Measurements from ENCODE around the gene SRSF10.
A peak's percentile ranks its signal among the peaks of the same experiment; 100 is the strongest.
"Not testable (repeated sequence)": the region's sequence is repeated elsewhere in the genome, so short reads cannot be mapped to it uniquely, and the experiment has no call there.

The SRSF10 gene

GRCh38 chr1:23979881-23980727, at the start of gene SRSF10:
Gene SRSF10, minus strand, starts transcription at chr1:23980327. Its CDS starts 72 bp downstream, at chr1:23980255.
- DNase-seq, result peak; percentile 100

GRCh38 chr1:24027838-24028468, 47.8 kb upstream of the SRSF10 start:
- DNase-seq, result peak; percentile 41

GRCh38 chr1:24022581-24023361, 42.6 kb upstream of the SRSF10 start:
- no peak for DNase-seq

GRCh38 chr1:24021403-24022266, 41.5 kb upstream of the SRSF10 start:
- no peak for DNase-seq

- no peak for DNase-seq
These were observed 40.3 kb upstream of the SRSF10 start for GRCh38 chr1:24020470-24020869.

GRCh38 chr1:24020025-24020424, 39.9 kb upstream of the SRSF10 start:
- DNase-seq, result no peak

GRCh38 chr1:24018611-24019580, 38.8 kb upstream of the SRSF10 start:
- DNase-seq, result no peak

DNA sequence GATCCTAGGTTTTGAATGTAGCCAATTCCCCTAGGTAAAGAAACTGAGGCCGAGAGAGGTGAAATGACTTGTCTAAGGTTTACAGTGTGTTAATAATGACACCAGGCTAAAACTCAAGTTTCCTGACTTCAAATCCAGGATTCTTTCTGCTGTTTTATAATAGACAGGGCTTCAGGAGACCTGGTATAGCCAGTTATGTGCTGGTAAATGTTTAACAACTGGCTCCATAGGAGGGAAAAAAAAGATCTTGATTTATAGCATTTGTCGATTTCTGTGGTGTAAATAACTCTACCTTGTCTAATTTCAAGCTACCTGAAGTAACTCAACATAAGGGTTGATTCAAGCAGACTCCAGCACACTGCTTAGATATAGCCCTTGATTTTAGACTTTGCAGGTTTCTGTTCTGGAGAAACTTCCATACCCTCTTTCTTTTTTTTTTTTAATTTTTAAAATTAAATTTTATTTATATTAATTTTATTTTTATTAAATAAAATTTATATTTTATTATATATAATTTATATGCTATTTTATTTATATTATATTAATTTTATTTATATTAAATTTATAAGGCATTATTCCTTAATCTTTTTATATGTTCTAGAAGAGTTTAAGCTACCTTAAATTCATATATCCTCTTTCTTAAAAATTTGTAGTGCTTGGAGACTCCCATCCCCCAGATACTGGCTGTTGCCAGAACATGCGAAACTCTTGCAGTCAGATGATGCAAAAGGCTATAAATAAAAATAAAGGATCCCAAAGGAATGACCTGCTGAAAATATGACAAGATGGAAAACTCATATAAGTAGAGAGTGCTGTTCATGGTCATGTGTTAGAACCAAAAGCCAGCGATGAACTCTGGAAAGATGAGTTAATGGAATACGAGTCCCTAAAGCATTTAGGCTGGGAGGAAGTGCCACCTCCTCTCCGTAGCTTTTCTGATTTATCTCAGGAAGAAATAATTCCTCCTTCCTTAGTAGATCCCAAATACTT, 35.4 kb upstream of the SRSF10 start:
- DNase-seq, result no peak

DNA sequence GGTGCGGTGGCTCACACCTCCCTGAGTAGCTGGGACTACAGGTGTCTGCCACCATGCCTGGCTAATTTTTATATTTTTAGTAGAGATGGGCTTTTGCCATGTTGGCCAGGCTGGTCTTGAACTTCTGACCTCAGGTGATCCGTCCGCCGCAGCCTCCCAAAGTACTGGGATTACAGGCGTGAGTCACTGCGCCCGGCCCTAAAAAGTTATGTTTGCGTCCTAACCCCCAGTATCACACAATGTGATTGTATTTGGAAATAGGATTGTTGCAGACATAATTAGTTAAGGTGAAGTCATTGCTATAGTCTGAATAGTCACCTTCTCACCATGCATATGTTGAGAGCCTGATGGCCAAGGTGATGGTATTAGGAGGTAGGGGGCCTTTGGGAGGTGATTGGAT, 32.8 kb upstream of the SRSF10 start:
- peak; percentile 44 for DNase-seq

DNA sequence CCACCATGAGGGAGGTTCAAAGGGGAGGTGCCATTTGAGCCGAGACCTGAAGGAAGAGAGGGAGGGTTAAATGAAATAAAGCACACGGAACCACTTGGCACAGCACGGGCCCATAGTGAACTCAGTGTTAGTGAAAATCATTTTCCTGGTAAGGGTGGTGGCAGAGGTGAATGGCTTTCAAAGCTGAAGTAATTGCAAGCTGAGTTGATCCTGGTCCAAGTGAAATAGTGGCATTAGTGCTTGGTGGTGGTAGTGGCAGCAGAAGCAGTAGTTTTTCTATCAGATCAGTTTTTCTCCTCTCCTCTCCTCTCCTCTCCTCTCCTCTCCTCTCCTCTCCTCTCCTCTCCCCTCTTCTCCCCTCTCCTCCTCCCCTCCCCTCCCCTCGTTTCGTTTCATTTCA, 30.5 kb upstream of the SRSF10 start:
- DNase-seq, result no peak

GRCh38 chr1:24009406-24009805, 29.3 kb upstream of the SRSF10 start:
- DNase-seq, result no peak

DNA sequence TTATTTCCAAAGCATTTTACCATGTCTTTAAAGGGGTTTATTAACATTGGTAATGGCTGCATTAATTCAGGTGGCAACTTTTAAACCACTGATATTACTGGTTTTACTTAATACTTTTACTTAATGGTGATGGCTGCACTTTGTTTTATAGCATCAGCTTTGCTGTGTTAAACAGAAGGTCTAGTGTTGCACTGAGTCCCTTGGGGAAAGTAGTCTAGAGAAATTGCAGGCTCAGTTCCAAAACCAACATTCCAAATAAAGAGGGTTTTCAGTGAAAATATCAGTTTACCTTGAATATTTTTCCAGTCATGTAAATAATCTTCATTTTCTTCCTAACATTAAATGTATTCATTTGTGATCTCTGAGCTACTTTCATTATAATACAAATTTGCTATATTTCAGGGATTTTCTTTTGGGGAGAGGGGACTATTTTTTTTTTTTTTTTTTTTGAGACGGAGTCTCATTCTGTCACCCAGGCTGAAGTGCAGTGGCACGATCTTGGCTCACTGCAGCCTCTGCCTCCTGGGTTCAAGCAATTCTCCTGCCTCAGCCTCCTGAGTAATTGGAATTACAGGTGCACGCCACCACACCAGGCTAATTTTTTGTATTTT, 28.6 kb upstream of the SRSF10 start:
- DNase-seq, result not testable (repeated sequence)

DNA sequence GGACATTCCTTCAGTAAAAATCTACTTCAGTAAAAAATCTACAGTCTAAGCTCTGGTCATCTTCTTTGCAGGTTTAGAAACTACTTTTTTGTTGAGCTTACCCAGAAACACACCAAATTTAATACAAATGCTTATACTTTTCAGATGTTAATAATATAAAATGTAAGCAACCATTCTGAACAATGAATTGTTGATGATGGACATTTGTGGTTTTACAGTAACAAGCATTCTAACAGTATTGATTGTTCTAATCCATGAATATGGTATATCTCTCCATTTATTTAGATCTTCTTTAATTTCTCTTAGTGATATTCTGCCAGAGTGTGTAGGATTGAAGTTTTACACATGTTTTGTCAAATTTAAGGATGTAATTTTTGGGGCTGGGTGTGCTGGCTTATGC, 27.0 kb upstream of the SRSF10 start:
- no peak for DNase-seq

DNA sequence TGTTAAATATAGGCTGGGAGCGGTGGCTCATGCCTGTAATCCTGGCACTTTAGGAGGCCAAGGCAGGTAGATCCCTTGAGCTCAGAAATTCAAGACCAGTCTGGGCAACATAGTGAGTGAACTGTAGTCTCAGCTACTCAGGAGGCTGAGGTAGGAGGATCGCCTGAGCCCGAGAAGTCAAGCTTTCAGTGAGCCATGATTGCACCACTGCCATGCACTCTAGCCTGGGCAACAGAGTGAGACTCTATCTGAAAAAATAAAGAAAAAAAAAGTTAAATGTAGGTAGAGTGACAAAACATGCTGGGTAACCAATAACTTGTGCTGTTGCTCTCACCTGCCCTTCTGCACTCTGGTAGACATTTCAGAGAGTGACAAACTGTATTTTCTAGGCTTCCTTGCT, 25.0 kb upstream of the SRSF10 start:
- no peak for DNase-seq

GRCh38 chr1:24004132-24004531, 24.0 kb upstream of the SRSF10 start:
- no peak for DNase-seq

DNA sequence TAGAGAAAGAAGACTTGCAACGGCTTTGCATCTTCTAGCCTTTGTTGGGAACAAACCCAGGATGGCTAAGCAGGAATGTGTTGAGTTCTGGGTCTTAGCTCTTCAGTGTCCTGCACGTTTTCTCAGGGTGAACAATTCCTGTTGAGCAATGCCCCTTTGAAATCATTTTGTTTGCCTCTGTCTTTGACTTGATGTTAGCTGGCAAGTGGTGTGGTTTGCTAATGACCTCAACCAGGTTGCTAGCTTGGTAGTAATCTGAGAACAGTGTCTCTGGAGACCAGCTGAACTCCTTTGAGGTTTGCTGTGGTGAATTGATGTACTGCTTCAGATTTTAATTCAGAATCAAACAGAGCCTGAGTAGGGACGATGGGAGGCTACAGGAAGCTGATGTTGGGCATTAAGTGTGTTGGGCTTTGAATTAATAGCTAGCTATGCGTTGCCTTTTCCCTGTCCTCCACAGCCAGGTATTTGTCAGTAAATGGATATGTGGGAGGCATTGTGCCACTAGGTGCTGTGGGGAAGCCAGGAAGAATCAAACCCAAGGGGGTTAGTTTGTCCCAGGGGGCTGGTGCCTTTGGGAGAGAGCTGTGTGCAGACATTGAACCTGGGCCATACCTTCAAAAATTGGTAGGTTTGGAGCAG, 23.3 kb upstream of the SRSF10 start:
- DNase-seq, result peak; percentile 28

DNA sequence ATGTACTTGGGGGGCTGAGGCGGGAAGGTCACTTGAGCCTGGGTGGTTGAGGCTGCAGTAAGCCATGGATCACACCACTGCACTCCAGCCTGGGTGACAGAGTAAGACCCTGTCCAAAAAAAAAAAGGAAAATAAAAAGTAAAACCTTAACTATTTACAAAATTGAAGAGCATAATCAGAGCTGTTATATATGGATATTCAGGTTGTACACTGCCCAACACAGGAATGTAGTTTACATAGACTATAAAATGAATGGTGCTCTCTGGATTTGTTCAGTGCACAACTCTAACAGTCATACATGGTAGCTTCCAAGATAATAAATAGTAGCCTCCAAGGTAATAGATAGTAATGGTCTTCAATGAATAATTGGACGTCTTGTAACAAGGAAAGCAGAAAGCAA, 22.6 kb upstream of the SRSF10 start:
- DNase-seq, result no peak

GRCh38 chr1:23999156-23999671, 19.1 kb upstream of the SRSF10 start:
- DNase-seq, result no peak

DNA sequence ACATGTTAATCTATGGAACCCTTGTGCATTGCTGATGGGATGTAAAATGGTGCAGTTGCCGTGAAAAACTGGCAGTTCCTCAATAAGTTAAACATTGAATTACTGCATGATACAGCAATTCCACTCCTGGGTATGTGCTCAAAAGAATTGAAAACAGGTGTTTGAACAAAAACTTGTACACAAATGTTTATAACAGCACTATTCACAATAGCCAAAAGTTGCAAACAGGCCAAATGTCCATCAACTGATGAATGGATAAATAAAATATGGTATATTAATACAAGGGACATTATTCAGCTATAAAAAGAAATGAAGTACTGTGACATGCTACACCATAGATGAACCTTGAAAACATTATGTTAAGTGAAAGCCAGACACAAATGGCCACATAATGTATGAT, 17.7 kb upstream of the SRSF10 start:
- no peak for DNase-seq

Data from NCI-H82 (cell line).